Neural crest cell (in vitro differentiated cells): ENCODE results near the gene LPAR2. TPM values are rescaled to one million over a fixed set of nuclear protein-coding genes. Genes with fewer than 3 reads are reported as not detected.

Source experiments
- DNase-seq: peaks from one replicate; pipeline ENCODE4 v3.0.0; 2021; ENCODE audit warnings: low read depth, mixed read lengths, low spot score
- H3K27ac Mint-ChIP-seq: one replicate; pipeline ENCODE4 v1.8.0; 2021; ENCODE audit warnings: mild to moderate bottlenecking, mixed read lengths; ENCODE audit not compliant: unreplicated experiment
- H3K27me3 Mint-ChIP-seq: 2 replicates; pipeline ENCODE4 v1.8.0; 2021; ENCODE audit warnings: low read depth, mild to moderate bottlenecking, mixed read lengths
- H3K36me3 Mint-ChIP-seq: 2 replicates; pipeline ENCODE4 v1.8.0; 2021; ENCODE audit warnings: low read depth, mild to moderate bottlenecking, mixed read lengths
- H3K4me1 Mint-ChIP-seq: 2 replicates; pipeline ENCODE4 v1.8.0; 2021; ENCODE audit warnings: mixed read lengths
- H3K4me3 Mint-ChIP-seq: one replicate; pipeline ENCODE4 v1.8.0; 2021; ENCODE audit warnings: mild to moderate bottlenecking, mixed read lengths
- H3K9me3 Mint-ChIP-seq: 2 replicates; pipeline ENCODE4 v1.8.0; 2021; ENCODE audit warnings: mixed read lengths
- total RNA-seq: library from RNA; stranded (reverse); gene quantifications from 2 replicates; pipeline ENCODE4 v1.2.1, GENCODE V29; 2021
- TF ChIP-seq, protein P1 (sequence below): fragments of 200-600 bp; sonication (generic); conservative IDR thresholded peaks from 2 replicates; pipeline ENCODE4 v1.5.0; 2021; ENCODE audit warnings: antibody characterized with exemption, mild to moderate bottlenecking

Gene LPAR2
- total RNA-seq, 1 donor from 2014 or later = 115 TPM

DNA sequence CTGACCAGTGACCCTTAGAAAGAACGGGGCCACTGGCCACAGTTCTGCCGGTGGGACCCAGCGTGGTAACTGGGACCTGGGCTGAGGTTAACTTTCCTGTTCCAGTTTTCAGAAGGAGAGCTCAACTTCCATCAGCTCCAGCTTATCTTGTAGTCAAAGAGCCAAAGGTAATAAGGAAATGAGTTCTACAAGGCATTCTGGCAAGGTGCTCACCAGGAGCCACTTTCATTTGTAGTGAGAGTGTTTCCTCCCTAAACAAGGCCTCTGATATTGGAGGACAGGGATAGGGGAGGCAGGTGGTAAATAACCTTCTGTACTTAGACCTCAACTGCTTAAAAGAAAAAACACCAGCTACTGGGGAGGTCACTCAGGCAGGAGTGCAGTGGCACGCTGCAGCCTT lies 47.6 kb downstream of the LPAR2 start:
- H3K4me1 Mint-ChIP-seq = peaks cover 11% of the 10 kb centered on the region

DNA sequence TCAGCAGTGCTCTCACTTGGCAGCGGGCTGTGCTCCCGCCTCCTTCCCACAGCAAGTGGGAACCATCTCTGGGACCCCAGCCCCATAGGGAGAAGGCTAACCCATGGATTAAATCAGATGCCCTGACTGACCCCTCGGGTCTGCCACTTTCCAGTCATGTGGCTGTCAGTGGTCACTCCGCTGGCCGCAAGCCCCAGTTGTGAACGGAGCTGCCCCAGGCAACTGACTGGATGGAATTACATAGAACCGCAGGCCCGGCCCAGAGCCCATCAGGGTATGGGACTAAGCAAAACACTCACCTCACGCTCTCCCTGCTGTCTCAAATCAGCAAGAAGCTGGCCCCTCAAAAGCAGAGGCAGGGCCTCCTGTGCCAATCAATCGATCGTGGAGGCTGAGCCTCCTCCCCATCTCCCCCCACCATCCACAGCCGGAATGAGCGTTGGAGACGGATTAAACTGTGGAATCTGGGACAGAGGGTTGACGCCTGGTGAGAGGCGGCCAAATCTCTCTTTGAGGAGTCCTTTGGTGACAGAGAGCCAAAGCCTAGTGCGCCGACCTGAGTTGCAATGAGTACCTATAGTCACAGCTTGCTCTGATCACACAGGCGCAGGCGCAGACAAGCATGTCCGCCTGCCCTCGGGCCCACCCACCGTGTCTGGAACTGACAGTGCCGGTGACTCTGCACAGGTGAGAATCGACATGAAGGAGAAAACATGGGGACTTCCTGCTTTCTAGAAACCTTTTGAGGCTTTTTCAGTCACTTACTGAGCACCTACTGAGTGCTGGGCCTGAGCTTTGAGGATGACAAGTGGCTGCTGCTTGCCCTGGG lies 48.3 kb downstream of the LPAR2 start:
- H3K27ac Mint-ChIP-seq = no peak overlapping the region
- H3K27me3 Mint-ChIP-seq = no peaks in the 10 kb centered on the region
- no peak overlapping the region for H3K4me3 Mint-ChIP-seq
- no peak for DNase-seq
- H3K9me3 Mint-ChIP-seq = no peaks in the 10 kb centered on the region
- no peaks in the 10 kb centered on the region for H3K36me3 Mint-ChIP-seq
- TF ChIP-seq, protein P1, sequence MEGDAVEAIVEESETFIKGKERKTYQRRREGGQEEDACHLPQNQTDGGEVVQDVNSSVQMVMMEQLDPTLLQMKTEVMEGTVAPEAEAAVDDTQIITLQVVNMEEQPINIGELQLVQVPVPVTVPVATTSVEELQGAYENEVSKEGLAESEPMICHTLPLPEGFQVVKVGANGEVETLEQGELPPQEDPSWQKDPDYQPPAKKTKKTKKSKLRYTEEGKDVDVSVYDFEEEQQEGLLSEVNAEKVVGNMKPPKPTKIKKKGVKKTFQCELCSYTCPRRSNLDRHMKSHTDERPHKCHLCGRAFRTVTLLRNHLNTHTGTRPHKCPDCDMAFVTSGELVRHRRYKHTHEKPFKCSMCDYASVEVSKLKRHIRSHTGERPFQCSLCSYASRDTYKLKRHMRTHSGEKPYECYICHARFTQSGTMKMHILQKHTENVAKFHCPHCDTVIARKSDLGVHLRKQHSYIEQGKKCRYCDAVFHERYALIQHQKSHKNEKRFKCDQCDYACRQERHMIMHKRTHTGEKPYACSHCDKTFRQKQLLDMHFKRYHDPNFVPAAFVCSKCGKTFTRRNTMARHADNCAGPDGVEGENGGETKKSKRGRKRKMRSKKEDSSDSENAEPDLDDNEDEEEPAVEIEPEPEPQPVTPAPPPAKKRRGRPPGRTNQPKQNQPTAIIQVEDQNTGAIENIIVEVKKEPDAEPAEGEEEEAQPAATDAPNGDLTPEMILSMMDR = no peak
- peaks cover 14% of the 10 kb centered on the region for H3K4me1 Mint-ChIP-seq

More for the DNA sequence above, 47.6 kb downstream of the LPAR2 start:
- no peaks in the 10 kb centered on the region for H3K9me3 Mint-ChIP-seq
- no peaks in the 10 kb centered on the region for H3K36me3 Mint-ChIP-seq
- no peak for DNase-seq
- TF ChIP-seq, protein P1 = no peak
- H3K4me3 Mint-ChIP-seq = no peak overlapping the region
- H3K27ac Mint-ChIP-seq = no peak overlapping the region
- no peaks in the 10 kb centered on the region for H3K27me3 Mint-ChIP-seq

DNA sequence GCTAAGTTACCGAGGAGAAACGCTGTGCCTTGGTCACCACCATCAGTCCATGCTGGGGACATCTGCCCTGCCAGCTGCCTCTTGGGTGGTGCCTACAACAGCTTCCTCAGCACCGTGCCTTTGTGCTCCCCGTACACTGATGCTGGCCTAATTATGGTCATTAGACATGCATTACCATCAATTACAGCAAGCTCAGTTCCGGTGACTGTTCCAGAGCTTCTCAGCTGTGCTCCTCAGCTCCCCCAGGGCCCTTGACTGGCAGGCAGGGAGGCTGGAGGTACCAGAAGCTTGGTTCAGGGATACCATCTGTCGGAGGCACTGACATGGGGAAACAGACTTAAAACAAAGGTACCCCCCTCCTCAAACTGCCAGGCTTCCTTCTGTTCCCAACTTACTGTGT lies 49.8 kb downstream of the LPAR2 start:
- H3K27ac Mint-ChIP-seq = no peak overlapping the region
- peaks cover 14% of the 10 kb centered on the region for H3K4me1 Mint-ChIP-seq
- H3K36me3 Mint-ChIP-seq = no peaks in the 10 kb centered on the region
- TF ChIP-seq, protein P1 = no peak
- H3K27me3 Mint-ChIP-seq = no peaks in the 10 kb centered on the region
- H3K4me3 Mint-ChIP-seq = no peak overlapping the region
- DNase-seq = no peak
- H3K9me3 Mint-ChIP-seq = no peaks in the 10 kb centered on the region

DNA sequence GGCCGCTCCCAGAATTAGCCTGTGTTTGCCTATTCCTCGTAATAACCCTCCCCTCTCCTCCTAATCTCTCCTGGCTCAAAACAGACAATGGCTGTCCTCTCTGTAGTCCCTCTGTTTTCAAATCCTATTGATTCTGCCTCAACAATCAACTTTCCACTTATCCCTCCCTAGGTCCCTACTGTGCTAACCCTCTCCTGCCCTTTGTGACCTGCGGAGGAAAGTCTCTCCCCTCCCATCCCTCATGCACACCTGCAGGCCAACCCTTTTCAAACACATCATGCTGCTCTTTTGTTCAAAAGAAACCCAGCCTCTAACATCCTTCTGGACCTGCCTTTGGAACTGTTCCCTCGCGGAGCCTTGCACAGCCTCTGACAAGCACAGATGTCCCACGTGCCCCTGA lies 52.6 kb downstream of the LPAR2 start:
- peak overlapping the region; percentile 90 for H3K27ac Mint-ChIP-seq
- TF ChIP-seq, protein P1 = no peak
- no peaks in the 10 kb centered on the region for H3K9me3 Mint-ChIP-seq
- H3K4me3 Mint-ChIP-seq = no peak overlapping the region
- no peak for DNase-seq
- peaks cover 6% of the 10 kb centered on the region for H3K4me1 Mint-ChIP-seq
- H3K27me3 Mint-ChIP-seq = no peaks in the 10 kb centered on the region
- no peaks in the 10 kb centered on the region for H3K36me3 Mint-ChIP-seq

Other genes starting within 250 kb of the LPAR2 start
- 150 and 158 TPM in 2 replicates for gene GATAD2A, start 222.5 kb downstream of the LPAR2 start, total RNA-seq
- 2.7 and 2.9 TPM in 2 replicates for gene TSSK6, start 112.7 kb downstream of the LPAR2 start, total RNA-seq
- 371 and 389 TPM in 2 replicates for gene NDUFA13, start 112.0 kb downstream of the LPAR2 start, total RNA-seq
- gene YJEFN3, start 99.3 kb downstream of the LPAR2 start, total RNA-seq = 15.0 and 18.1 TPM in 2 replicates
- gene CILP2, start 90.0 kb downstream of the LPAR2 start, total RNA-seq = 2.7 and 2.9 TPM in 2 replicates
- gene PBX4, start 9.5 kb downstream of the LPAR2 start, total RNA-seq = 7.5 and 7.7 TPM in 2 replicates
- 20.6 and 25.1 TPM in 2 replicates for gene GMIP, start 15.4 kb upstream of the LPAR2 start, total RNA-seq
- gene ATP13A1, start 35.5 kb upstream of the LPAR2 start, total RNA-seq = 75.1 and 81.0 TPM in 2 replicates
- 16.2 and 18.2 TPM in 2 replicates for gene ZNF101, start 40.6 kb upstream of the LPAR2 start, total RNA-seq
- gene ZNF14, start 104.9 kb upstream of the LPAR2 start, total RNA-seq = 8.2 and 9.3 TPM in 2 replicates
- 3.7 and 5.0 TPM in 2 replicates for gene ZNF506, start 193.5 kb upstream of the LPAR2 start, total RNA-seq
- 37.9 and 41.1 TPM in 2 replicates for gene ZNF253, start 237.7 kb upstream of the LPAR2 start, total RNA-seq